HL-60 (cell line): ENCODE results near the gene RFESD.

Source experiments
- DNase-seq, 2 experiments: peaks; one replicate each; pipeline ENCODE4 v3.0.0-alpha.2; 2010 to 2020; ENCODE audit warnings: low read depth in 1 of 2, low spot score in 1 of 2
- H3K27ac ChIP-seq: fragments of 250-450 bp; sonication (Bioruptor Pico); replicated peaks from 2 replicates; pipeline ENCODE4 v1.5.1; 2020; ENCODE audit warnings: mild to moderate bottlenecking, moderate library complexity
- H3K27me3 ChIP-seq: fragments of 250-450 bp; sonication (Bioruptor Pico); 2 replicates; pipeline ENCODE4 v1.5.1; 2021; ENCODE audit warnings: mild to moderate bottlenecking, moderate library complexity; ENCODE audit not compliant: insufficient read depth, poor library complexity, severe bottlenecking
- H3K4me3 ChIP-seq: replicated peaks from 2 replicates; pipeline ENCODE4 v1.5.1; 2011; ENCODE audit warnings: mild to moderate bottlenecking, control low read depth, low read length; ENCODE audit not compliant: insufficient read depth
- GABPA ChIP-seq: IDR thresholded peaks from 2 replicates; pipeline ENCODE4 v1.6.1; 2012; ENCODE audit warnings: low read depth
- POLR2AphosphoS5 ChIP-seq: IDR thresholded peaks from 2 replicates; pipeline ENCODE4 v1.6.1; 2012; ENCODE audit warnings: low read depth
- SPI1 ChIP-seq: IDR thresholded peaks from 2 replicates; pipeline ENCODE4 v1.6.1; 2012; ENCODE audit warnings: low read depth, mild to moderate bottlenecking, borderline replicate concordance
- TF ChIP-seq, protein P1 (sequence below): IDR thresholded peaks from 2 replicates; pipeline ENCODE4 v1.6.1; 2012; ENCODE audit warnings: low read depth; ENCODE audit not compliant: insufficient replicate concordance
- TF ChIP-seq, protein P2 (sequence below): IDR thresholded peaks from one replicate; pipeline ENCODE4 v1.5.1; 2011; ENCODE audit warnings: low read length, control low read depth, inconsistent platforms; ENCODE audit not compliant: insufficient read depth

The RFESD gene

DNA sequence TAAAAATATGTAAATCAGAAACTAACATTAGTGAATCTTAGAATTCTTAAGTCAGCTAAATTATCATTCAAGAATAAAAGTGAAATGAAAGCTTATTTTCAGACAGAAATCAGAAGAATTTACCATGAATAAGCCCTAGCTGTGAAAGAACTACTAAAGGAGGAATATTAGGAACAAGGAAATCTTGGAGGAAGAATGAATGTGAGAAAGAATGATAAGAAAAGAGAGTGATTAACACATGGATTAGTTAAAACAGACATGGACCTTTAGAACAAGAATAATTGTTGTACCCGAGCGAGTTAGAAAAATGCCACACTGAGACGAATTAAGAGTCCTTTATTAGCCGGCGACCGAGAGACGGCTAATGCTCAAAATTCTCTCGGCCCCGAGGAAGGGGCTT is 60.5 kb downstream of the RFESD start:
- H3K4me3 ChIP-seq = no peak overlapping the region
- TF ChIP-seq SPI1 (no peak), GABPA (no peak), POLR2AphosphoS5 (no peak)
- TF ChIP-seq, protein P1, sequence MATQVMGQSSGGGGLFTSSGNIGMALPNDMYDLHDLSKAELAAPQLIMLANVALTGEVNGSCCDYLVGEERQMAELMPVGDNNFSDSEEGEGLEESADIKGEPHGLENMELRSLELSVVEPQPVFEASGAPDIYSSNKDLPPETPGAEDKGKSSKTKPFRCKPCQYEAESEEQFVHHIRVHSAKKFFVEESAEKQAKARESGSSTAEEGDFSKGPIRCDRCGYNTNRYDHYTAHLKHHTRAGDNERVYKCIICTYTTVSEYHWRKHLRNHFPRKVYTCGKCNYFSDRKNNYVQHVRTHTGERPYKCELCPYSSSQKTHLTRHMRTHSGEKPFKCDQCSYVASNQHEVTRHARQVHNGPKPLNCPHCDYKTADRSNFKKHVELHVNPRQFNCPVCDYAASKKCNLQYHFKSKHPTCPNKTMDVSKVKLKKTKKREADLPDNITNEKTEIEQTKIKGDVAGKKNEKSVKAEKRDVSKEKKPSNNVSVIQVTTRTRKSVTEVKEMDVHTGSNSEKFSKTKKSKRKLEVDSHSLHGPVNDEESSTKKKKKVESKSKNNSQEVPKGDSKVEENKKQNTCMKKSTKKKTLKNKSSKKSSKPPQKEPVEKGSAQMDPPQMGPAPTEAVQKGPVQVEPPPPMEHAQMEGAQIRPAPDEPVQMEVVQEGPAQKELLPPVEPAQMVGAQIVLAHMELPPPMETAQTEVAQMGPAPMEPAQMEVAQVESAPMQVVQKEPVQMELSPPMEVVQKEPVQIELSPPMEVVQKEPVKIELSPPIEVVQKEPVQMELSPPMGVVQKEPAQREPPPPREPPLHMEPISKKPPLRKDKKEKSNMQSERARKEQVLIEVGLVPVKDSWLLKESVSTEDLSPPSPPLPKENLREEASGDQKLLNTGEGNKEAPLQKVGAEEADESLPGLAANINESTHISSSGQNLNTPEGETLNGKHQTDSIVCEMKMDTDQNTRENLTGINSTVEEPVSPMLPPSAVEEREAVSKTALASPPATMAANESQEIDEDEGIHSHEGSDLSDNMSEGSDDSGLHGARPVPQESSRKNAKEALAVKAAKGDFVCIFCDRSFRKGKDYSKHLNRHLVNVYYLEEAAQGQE = no peak
- TF ChIP-seq, protein P2, sequence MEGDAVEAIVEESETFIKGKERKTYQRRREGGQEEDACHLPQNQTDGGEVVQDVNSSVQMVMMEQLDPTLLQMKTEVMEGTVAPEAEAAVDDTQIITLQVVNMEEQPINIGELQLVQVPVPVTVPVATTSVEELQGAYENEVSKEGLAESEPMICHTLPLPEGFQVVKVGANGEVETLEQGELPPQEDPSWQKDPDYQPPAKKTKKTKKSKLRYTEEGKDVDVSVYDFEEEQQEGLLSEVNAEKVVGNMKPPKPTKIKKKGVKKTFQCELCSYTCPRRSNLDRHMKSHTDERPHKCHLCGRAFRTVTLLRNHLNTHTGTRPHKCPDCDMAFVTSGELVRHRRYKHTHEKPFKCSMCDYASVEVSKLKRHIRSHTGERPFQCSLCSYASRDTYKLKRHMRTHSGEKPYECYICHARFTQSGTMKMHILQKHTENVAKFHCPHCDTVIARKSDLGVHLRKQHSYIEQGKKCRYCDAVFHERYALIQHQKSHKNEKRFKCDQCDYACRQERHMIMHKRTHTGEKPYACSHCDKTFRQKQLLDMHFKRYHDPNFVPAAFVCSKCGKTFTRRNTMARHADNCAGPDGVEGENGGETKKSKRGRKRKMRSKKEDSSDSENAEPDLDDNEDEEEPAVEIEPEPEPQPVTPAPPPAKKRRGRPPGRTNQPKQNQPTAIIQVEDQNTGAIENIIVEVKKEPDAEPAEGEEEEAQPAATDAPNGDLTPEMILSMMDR = no peak
- no peak overlapping the region for H3K27ac ChIP-seq
- H3K27me3 ChIP-seq = no peaks in the 10 kb centered on the region
- DNase-seq = no peak
